Measurements from ENCODE around the gene CACNA1I.

The CACNA1I gene

GRCh38 chr22:39627208-39627607, 56.7 kb downstream of the CACNA1I start:
- no peak for DNase-seq

DNA sequence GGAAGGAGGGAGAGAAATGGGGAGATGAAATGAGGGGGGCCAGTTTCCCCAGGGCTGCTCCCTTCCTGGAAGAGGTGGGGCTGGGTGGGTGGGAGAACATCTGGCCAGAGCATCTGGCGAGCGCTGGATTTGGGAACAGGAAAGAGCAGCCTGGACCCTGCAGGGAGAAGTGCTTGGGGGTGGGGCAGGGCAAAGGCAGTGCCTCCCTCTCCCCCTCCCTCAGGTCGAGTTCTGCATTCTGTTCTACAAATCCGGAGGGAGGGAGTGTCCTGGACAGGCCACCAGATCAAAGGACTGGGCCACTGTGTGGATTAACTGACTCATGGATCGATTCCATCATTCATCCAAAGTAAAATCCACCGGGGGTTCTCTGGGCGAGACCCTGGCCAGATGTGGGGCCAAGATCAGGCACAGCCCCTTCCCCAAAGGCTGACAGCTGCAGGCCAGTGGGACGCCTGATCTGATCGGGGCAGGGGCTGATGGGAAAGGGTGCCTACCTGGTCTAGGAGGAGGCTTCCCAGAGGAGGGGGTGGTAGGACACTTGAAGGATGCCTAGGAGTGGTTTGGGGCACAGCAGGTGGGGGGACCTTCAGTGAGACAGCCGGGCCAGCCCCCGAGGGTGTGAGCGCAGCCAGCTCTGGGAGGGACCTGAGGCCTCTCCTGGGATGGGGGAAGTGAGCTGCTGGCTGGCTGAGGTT, 57.5 kb downstream of the CACNA1I start:
- no peak for DNase-seq

- no peak for DNase-seq
Measured at GRCh38 chr22:39628563-39629080, 58.1 kb downstream of the CACNA1I start.

- DNase-seq, result no peak
Measured at GRCh38 chr22:39629851-39630250, 59.3 kb downstream of the CACNA1I start.

GRCh38 chr22:39630721-39631120, 60.2 kb downstream of the CACNA1I start:
- no peak for DNase-seq

- no peak for DNase-seq
Measured at GRCh38 chr22:39631381-39632286, 61.1 kb downstream of the CACNA1I start.

GRCh38 chr22:39634530-39635405, 64.2 kb downstream of the CACNA1I start:
- no peak for DNase-seq

DNA sequence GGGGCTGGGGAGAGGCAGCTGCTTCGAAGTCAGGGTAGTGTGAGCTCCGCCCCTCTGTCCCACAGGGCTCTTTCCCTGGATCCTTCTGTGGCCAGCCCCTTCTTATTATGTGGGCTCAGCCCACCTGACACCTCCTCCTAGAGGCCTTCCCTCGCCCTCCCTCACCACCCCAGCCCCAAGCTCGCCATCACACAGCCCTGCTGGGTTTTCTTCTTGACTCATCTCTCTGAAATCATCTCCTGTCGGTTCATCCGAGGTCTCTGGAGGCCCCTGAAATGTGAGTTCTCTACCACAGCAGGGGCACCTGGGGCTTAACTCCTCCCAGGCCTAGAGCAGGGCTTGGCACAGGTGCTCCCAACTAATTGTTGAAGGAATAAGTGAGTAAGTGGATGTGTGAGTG, 65.2 kb downstream of the CACNA1I start:
- no peak for DNase-seq

- no peak for DNase-seq
Measured at GRCh38 chr22:39638958-39639357, 68.4 kb downstream of the CACNA1I start.

- no peak for DNase-seq
Measured at GRCh38 chr22:39641660-39642310, 71.2 kb downstream of the CACNA1I start.

DNA sequence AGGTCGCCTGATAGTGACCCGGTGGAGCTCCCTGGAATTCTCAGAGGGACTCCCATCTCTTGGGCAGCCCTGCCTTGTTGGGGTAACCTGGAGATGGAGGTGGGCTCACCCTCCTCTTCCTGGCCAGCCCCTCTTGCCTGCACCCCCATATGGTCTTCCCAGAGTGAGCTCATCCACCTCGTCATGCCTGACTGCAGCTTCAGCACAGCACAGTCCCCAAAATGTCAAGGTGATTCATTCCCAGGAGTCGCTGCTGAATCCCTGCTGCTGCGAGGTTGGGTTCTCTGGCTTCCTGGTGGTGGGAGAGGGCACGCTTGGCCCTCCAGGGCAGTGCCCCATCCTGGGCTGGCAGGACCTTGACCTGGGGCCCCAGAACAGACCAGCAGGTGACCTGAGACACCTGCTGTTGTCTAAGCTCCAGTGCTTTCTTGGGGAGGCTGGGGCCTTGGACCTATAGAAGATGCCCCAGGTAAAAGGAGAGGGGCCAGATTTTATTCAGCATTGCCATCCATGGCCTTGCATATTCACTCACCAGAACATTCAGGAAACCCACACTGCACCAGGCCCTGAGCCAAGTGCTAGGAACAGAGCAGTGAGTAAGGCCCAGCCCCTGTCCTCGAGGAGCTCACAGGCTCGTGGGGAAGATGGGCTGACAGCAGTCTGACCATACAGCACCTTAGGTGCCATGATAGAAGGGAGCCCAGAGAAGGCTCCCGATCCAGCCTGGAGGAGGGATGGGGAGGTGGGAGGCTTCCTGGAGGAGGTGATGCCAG, 72.9 kb downstream of the CACNA1I start:
- no peak for DNase-seq

GRCh38 chr22:39645532-39645931, 75.0 kb downstream of the CACNA1I start:
- peak; percentile 2 for DNase-seq

- DNase-seq, result no peak
Measured at GRCh38 chr22:39646398-39647063, 76.0 kb downstream of the CACNA1I start.

GRCh38 chr22:39647836-39648629, 77.5 kb downstream of the CACNA1I start:
- DNase-seq, result no peak

DNA sequence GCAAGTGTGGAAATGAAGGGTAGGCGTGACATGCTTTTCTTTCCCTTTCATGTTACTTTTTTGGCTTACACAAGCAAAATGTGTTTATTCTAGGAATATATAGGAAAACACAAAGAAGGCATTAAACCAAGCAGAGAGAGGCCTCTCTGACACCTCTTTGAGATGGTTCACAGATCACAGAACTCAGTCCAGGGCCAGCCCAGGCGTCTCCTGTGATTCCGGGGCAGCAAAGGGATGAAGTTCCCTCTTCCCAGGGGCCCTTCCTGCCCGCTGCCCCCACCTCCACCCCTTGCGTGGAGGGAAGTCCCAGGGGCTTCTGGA, 78.0 kb downstream of the CACNA1I start:
- DNase-seq, result no peak

- no peak for DNase-seq
Measured at GRCh38 chr22:39649500-39650089, 79.0 kb downstream of the CACNA1I start.

- DNase-seq, result no peak
Measured at GRCh38 chr22:39651053-39651996, 80.8 kb downstream of the CACNA1I start.

- DNase-seq, result no peak
Measured at GRCh38 chr22:39652990-39653786, 82.6 kb downstream of the CACNA1I start.
